NB4 (cell line): Measurements from ENCODE around the gene CLASP1.

Experiments
- DNase-seq: peaks from one replicate; pipeline ENCODE4 v3.0.0; 2010; ENCODE audit warnings: low read depth
- H3K4me3 ChIP-seq: one replicate; pipeline ENCODE4 v1.5.1; 2011; ENCODE audit warnings: mild to moderate bottlenecking, low read depth, low read length, moderate library complexity
- CTCF ChIP-seq: IDR thresholded peaks from one replicate; pipeline ENCODE4 v1.5.1; 2012; ENCODE audit warnings: low read depth, low read length
- MYC ChIP-seq: IDR thresholded peaks from 2 replicates; pipeline ENCODE4 v1.6.1; 2011; ENCODE audit warnings: low read depth, low read length
- POLR2A ChIP-seq: IDR thresholded peaks from 2 replicates; pipeline ENCODE4 v1.6.1; 2011; ENCODE audit warnings: mild to moderate bottlenecking; ENCODE audit not compliant: insufficient read length; ENCODE audit errors: extremely low read depth
- TF ChIP-seq, protein P1 (sequence below): IDR thresholded peaks from 2 replicates; pipeline ENCODE4 v1.6.1; 2011; ENCODE audit warnings: low read depth, low read length

The CLASP1 gene

DNA sequence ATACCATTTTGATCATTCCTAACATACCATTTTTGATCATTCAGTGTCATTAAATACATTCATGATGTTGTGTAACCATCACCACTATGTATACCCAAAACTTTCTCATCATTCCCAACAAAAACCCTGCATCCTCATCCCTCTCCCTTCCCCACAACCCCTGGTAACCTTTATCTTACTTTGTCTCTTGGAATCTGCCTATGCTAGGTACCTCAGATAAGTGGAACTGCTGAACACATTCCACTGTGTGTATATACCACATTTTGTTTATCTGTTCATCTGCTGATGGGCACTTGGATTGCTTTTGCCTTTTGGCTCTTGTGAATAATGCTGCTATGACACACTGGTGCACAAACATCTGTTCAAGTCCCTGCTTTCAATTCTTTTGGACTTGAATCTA, 280.4 kb downstream of the CLASP1 start:
- H3K4me3 ChIP-seq: no peak overlapping the region
- no peak for DNase-seq
- TF ChIP-seq, protein P1, sequence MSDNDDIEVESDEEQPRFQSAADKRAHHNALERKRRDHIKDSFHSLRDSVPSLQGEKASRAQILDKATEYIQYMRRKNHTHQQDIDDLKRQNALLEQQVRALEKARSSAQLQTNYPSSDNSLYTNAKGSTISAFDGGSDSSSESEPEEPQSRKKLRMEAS: no peak
- no peak for TF ChIP-seq MYC
- no peak for TF ChIP-seq CTCF
- TF ChIP-seq POLR2A: no peak

DNA sequence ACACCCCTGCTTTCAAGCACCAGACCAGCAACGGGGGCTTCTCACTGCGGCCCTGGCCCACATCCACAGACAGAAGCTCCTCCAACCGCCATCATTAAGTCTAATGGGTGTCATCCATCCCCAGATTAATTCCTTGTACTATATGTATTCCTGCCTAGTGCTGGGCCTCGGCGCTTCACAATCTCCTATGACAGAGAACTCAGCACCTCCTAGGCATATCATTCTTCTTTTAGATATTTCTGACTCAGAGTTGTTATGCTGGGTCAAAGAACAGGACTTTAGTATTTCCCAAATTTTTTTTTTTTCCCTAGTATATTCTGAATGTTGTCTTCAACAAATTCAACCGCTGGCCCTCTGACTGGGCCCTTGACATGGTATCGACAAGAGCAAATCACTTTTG, 281.1 kb downstream of the CLASP1 start:
- TF ChIP-seq, protein P1: no peak
- TF ChIP-seq MYC: no peak
- no peak for TF ChIP-seq CTCF
- no peak for TF ChIP-seq POLR2A
- H3K4me3 ChIP-seq: no peak overlapping the region
- DNase-seq: no peak

GRCh38 chr2:121367246-121367900, 281.9 kb downstream of the CLASP1 start:
- H3K4me3 ChIP-seq: no peak overlapping the region
- no peak for DNase-seq
- no peak for TF ChIP-seq POLR2A
- no peak for TF ChIP-seq CTCF
- TF ChIP-seq MYC: no peak
- TF ChIP-seq, protein P1: no peak

DNA sequence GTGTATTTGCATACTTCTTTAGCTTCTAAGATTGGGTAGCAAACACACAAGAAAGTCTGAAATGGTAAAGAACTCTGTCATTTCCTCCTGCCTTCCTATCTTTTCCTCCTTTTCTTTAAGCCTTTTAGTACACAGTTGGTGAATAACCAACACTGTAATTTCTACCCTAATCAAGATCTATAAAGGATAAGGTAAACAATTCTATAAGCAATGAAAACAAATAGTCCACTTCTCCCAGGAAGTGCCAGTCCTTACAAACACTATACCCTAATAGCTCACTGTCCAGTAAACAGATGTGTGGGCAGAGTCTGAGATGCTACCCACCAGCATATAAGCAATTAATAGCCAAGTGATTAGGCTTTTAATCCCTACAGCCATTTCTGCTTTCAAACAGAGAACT, 283.2 kb downstream of the CLASP1 start:
- H3K4me3 ChIP-seq: no peak overlapping the region
- TF ChIP-seq POLR2A: no peak
- no peak for TF ChIP-seq MYC
- TF ChIP-seq, protein P1: no peak
- no peak for TF ChIP-seq CTCF
- no peak for DNase-seq

DNA sequence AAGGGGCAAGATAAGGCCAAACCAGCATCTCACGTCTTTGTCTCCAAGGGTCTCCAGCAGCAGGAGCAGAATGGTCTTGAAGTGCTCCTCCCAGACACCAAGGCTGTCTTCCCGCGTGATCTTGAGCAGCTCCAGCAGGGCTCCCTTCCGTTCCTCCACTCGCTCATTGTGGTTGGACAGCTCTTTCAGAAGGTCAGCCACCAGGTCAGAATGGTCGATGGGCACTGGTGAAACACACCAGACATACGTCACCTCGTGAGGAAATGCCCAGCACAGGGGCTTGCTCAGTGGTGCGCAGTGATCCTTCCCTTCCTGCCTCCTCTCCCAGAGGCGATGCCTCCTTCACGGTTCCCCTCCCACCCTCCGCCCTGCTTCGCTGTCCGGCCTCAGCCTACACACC, 284.2 kb downstream of the CLASP1 start:
- DNase-seq: no peak
- TF ChIP-seq, protein P1: no peak
- TF ChIP-seq POLR2A (no peak), CTCF (no peak), MYC (no peak)
- no peak overlapping the region for H3K4me3 ChIP-seq
